ENCODE measurements around the gene STPG3. TPM values are rescaled to one million over a fixed set of nuclear protein-coding genes. Genes with fewer than 3 reads are reported as not detected.

Gene STPG3
- total and polyA plus RNA-seq, 2 of the 13 experiments (the other 11 are each of a cell fraction or from before 2014, with no cell fraction given): not detected

DNA sequence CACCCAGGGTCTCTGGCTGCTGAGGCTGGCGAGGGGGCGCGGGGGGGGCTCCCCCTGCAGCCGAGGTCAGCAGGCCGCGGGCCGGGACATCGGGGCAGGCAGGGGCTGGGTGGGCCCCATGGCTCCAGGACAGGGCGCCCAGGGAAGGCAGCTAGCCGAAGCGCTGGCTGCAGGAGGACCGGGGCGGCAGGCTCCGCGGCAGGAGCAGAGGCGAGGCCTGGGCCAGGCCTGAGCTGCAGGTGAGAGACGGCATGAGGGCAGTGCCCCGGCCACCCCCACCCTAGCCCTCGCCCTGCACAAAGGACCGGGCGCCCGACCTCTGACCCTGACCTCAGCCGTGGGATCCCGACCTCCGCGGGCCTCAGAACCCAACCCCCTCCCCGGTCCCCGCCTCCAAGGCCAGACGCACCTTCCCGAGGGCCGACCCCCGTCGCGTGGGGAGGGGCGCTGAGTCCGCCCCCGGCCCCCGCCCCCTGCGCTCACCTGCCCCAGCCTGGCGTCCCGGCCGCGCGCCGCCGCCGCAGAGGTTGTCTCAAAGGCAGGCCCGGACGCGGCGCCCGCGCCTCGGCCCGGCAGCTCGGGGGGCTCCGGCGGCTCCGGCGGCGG lies 29.5 kb upstream of the STPG3 start (continued):
- TF ChIP-seq TSC22D2 (CRISPR knock-in tag; IDR thresholded peaks at IDR 0.05; ENCODE audit: borderline replicate concordance) (no peak), ERF (CRISPR knock-in tag; IDR thresholded peaks at IDR 0.05) (no peak), HOXA3 (CRISPR knock-in tag; IDR thresholded peaks at IDR 0.05) (peak; percentile 61; the same call in 1 of the 2 replicates), ZKSCAN1 (IDR thresholded peaks at IDR 0.05; ENCODE audit: low read length) (no peak), ZNF879 (CRISPR knock-in tag; IDR thresholded peaks at IDR 0.05) (no peak), CEBPZ (IDR thresholded peaks at IDR 0.05; ENCODE audit: low read length) (no peak), RNF219 (CRISPR knock-in tag; IDR thresholded peaks at IDR 0.05) (no peak), YY1 (IDR thresholded peaks at IDR 0.05; ENCODE audit: insufficient read depth, insufficient replicate concordance, low read depth, low read length) (peak; percentile 24), ZNF367 (CRISPR knock-in tag; IDR thresholded peaks at IDR 0.05; ENCODE audit: borderline replicate concordance) (no peak), ZFP82 (CRISPR knock-in tag; IDR thresholded peaks at IDR 0.05; ENCODE audit: borderline replicate concordance) (peak; percentile 53; the same call in 1 of the 2 replicates), ISX (CRISPR knock-in tag; conservative IDR thresholded peaks at IDR 0.05) (no peak), NCOA2 (CRISPR knock-in tag; IDR thresholded peaks at IDR 0.05) (peak; percentile 16; the same call in 1 of the 2 replicates), SP4 (CRISPR knock-in tag; IDR thresholded peaks at IDR 0.05) (no peak), ZNF781 (CRISPR knock-in tag; IDR thresholded peaks at IDR 0.05; ENCODE audit: borderline replicate concordance, not compliant biosample characterization) (no peak), ZSCAN22 (CRISPR knock-in tag; IDR thresholded peaks at IDR 0.05) (no peak), ZNF569 (CRISPR knock-in tag; IDR thresholded peaks at IDR 0.05; ENCODE audit: borderline replicate concordance) (no peak), ONECUT2 (CRISPR knock-in tag; IDR thresholded peaks at IDR 0.05) (no peak), MIXL1 (CRISPR knock-in tag; IDR thresholded peaks at IDR 0.05) (no peak), STAG1 (CRISPR knock-in tag; IDR thresholded peaks at IDR 0.05) (no peak), GZF1 (CRISPR knock-in tag; IDR thresholded peaks at IDR 0.05) (no peak), LCORL (IDR thresholded peaks at IDR 0.05) (no peak), LCORL (CRISPR knock-in tag; IDR thresholded peaks at IDR 0.05) (peak; percentile 29; the same call in 1 of the 2 replicates), TBP (CRISPR knock-in tag; IDR thresholded peaks at IDR 0.05) (no peak), ZNF180 (CRISPR knock-in tag; IDR thresholded peaks at IDR 0.05; ENCODE audit: borderline replicate concordance, low read depth) (no peak), ZMYM2 (CRISPR knock-in tag; IDR thresholded peaks at IDR 0.05) (no peak)
- TF ChIP-seq, protein P1, sequence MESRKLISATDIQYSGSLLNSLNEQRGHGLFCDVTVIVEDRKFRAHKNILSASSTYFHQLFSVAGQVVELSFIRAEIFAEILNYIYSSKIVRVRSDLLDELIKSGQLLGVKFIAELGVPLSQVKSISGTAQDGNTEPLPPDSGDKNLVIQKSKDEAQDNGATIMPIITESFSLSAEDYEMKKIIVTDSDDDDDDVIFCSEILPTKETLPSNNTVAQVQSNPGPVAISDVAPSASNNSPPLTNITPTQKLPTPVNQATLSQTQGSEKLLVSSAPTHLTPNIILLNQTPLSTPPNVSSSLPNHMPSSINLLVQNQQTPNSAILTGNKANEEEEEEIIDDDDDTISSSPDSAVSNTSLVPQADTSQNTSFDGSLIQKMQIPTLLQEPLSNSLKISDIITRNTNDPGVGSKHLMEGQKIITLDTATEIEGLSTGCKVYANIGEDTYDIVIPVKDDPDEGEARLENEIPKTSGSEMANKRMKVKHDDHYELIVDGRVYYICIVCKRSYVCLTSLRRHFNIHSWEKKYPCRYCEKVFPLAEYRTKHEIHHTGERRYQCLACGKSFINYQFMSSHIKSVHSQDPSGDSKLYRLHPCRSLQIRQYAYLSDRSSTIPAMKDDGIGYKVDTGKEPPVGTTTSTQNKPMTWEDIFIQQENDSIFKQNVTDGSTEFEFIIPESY (CRISPR knock-in tag; IDR thresholded peaks at IDR 0.05): no peak

All from HepG2 (cell line).